ENCODE data around the gene ELF1.

ELF1 gene

GRCh38 chr13:41019011-41019487 is at the start of gene ELF1:
Gene ELF1 (minus strand): TSS chr13:41019316. CDS start chr13:40982054, 37,262 bp downstream.
- peak; percentile 50 for DNase-seq (ENCODE audit: low read depth)

GRCh38 chr13:41065078-41065477 is 46.0 kb upstream of the ELF1 start:
- no peak for DNase-seq (ENCODE audit: low read depth)

GRCh38 chr13:41064493-41064892 is 45.4 kb upstream of the ELF1 start:
- DNase-seq (ENCODE audit: low read depth): no peak

DNA sequence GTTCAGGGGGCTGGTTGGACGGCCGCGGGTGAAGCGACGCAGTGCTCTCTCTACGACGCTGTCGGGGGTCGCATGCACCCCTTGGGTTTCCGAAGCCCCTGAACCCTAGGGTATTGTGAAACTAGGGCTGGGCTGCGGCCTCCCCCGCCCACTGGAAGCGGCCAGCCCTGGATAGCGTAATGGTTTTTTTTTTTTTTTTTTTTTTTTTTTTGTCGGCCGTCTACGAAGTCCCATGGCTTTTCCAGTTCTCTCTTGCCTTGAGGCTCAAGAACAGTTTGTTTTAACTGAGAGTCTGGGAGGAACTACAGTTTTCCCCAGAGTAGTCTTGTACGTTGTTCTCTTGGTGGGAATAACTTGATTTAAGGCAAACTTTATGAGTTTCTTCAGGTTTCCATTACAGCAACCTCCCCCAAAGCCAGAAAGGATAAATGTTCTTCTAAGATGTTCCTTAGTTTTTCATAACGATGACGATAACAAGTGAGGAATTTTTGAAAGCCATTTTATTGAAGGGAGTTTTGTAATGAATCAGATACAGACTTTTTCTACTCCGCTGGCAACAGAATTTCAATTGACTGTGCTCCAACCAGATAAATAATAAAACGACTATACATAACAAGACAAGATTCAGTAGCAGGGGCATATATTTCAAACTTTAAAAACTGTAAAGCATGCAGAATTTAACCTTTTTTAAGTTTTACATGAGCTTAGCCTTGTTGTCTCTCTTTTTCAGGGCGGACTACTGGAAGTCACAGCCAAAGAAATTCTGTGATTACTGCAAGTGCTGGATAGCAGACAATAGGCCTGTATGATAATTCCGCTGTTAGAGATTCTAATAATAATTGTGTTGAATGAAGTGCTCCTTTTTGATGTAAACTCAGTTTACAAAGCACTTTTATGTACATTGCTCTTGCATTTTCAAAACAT is 43.1 kb upstream of the ELF1 start:
- DNase-seq (ENCODE audit: low read depth): no peak

DNA sequence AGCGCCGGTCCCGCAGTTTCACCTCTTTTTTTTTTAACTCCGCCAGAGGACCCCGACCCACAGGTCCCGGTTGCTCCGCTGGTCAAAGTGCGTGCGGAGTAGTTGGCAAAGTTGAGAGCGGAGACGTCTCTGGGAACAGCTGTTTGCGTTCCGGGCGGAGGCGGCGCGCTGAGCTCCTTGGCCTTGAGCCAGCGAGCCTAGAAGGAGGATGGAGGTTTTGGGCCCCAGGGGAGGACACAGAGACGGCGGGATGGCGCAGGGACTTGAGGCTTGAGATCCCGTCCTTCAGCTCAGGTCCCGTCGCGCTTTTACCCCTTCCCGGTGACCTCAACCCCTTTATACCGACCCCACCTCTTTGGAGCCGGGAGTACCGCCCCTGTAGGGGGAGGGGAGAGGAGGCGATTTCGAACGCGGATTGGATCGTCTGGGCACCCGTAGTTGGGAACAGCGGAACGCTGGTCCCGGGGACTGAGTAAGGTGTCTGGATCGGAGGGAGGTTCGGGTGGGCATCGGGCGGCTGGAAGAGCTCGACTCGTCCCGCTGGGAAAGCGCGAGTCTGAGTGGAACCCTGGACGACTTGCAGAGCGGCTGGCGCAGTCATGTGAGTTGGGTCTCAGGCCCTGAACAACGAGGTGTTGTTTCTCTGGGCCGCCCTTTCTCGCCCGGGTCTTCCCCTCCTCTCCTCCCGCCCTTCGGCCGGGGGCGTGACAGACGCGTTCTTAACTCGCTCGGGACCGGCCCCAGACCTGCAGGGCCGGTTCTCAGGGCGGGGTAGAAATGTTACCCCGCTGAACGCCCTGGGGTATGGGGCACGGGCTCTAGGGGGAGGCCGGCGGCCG is 42.2 kb upstream of the ELF1 start, which contains the start of gene WBP4:
TSS of gene WBP4 (plus strand) at position 435 of the 839 bp plus-strand sequence. CDS start at position 600, 165 bp downstream.
- peak; percentile 77 for DNase-seq (ENCODE audit: low read depth)

DNA sequence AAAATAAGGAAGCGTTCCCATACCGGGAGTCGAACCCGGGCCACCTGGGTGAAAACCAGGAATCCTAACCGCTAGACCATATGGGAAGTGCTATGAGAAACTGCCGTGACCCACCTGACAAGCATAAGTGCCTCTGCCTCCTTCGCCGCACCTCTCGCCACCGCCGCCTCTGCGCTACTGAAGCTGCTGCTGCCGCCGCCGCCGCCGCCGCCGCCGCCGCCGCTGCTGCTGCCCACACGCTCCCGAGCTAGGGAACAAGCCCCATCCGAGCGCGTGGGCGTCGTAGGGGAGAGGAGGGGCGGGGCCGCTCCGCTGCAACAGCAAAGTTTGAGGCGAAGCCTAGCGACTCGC is 41.6 kb upstream of the ELF1 start:
- DNase-seq (ENCODE audit: low read depth): peak; percentile 92

GRCh38 chr13:41060082-41060723 is 41.1 kb upstream of the ELF1 start:
- peak; percentile 74 for DNase-seq (ENCODE audit: low read depth)

- DNase-seq (ENCODE audit: low read depth): no peak
Observed at GRCh38 chr13:41059456-41060081, 40.5 kb upstream of the ELF1 start.

GRCh38 chr13:41058295-41059070 is 39.4 kb upstream of the ELF1 start:
- DNase-seq (ENCODE audit: low read depth): no peak

GRCh38 chr13:41056826-41057711 is 38.0 kb upstream of the ELF1 start:
- no peak for DNase-seq (ENCODE audit: low read depth)

- DNase-seq (ENCODE audit: low read depth): no peak
Observed at GRCh38 chr13:41056194-41056593, 37.1 kb upstream of the ELF1 start.

DNA sequence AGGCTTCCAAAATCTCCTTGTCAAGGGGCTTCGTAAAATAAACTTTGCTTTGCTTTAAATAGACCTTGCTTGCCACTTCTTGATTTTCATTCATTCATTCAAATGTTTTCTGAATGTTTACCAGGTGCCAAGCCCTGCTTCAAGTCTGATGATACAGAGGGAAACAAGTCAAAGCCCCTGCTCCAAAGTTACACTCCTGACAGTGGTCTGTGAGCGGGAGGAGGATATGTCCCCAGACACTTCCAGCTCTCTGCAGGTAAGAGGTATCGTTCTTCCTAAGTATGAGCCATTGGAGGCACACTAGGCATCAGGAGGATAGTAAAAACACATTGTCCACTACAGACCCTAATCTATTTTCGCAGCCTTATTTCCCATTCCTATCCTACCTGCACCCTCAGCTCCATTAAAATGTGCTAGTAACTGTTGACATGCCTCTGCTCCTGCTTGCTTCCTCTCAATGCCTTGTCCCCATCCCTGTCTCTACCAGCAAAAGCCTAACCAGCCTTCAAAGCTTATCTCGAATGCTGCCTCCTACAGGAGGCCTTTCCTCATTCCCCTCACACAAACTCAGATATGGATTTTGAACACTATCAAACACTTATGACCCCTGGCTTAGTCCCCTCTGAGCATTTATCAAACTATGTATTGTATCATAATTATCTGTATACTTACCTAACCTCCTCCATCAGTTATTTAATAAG is 36.0 kb upstream of the ELF1 start:
- no peak for DNase-seq (ENCODE audit: low read depth)

- DNase-seq (ENCODE audit: low read depth): peak; percentile 13
Observed at GRCh38 chr13:41054212-41054877, 35.2 kb upstream of the ELF1 start.

GRCh38 chr13:41053384-41053826 is 34.3 kb upstream of the ELF1 start:
- no peak for DNase-seq (ENCODE audit: low read depth)

- no peak for DNase-seq (ENCODE audit: low read depth)
Observed at GRCh38 chr13:41052441-41052840, 33.3 kb upstream of the ELF1 start.

DNA sequence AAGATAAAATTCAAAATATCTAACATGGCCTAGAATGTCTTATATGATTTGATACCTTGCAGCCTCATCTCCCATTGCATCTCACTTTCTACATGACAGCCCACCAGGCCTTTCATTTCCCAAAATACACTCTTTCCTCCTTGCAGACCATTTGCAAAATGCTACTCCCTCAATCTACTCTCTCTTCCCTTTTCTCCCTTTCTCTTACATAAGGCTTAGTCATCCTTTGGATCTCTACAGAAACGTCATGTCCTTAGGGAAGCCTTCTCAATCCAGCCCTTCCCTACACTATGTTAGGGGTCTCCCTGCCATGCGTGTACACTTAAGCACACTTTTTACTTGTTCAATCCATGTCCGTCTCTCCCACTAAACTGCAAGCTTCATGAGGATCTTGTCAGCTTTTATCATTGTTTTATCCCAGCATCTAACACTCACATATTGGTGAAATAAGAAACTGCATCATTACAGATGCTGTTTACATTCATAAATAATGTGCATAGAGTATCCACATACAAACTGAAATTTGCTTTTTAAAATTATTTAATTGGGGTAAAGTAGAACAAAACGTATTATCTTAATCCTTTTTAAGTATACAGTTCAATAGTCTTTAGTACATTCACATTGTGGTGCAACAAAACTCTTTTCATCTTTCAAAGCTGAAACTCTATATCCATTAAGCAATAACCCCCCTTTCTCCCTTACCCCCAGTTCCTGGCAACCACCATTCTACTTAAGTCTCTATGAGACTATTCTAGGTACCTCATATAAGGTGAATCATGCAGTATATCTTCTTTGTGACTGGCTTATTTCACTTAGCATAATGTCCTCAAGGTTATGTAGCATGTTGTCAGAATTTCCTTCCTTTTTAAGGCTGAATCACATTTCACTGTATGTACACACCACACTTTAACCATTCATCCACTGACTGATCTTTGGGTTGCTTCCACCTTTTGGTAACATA is 30.6 kb upstream of the ELF1 start:
- DNase-seq (ENCODE audit: low read depth): no peak

DNA sequence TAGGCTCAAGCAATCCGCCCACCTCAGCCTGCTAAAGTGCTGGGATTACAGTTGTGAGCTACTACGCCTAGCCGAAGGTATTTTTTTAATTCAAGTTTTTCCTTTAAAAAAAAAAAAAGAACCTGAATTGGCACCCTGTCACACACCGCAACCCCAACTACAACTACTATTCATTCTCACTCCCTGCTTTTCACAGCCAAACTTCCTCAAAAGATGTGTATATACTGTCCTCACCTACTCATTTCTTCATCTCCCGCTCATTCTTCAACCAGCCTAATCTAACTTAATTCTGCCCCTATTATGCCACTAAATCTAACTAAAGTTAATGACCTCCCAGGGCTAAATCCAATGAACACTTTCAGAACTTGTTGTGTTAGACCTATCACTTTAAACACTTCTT is 29.5 kb upstream of the ELF1 start:
- DNase-seq (ENCODE audit: low read depth): no peak
